ENCODE results near the gene C11orf21.

Gene C11orf21

DNA sequence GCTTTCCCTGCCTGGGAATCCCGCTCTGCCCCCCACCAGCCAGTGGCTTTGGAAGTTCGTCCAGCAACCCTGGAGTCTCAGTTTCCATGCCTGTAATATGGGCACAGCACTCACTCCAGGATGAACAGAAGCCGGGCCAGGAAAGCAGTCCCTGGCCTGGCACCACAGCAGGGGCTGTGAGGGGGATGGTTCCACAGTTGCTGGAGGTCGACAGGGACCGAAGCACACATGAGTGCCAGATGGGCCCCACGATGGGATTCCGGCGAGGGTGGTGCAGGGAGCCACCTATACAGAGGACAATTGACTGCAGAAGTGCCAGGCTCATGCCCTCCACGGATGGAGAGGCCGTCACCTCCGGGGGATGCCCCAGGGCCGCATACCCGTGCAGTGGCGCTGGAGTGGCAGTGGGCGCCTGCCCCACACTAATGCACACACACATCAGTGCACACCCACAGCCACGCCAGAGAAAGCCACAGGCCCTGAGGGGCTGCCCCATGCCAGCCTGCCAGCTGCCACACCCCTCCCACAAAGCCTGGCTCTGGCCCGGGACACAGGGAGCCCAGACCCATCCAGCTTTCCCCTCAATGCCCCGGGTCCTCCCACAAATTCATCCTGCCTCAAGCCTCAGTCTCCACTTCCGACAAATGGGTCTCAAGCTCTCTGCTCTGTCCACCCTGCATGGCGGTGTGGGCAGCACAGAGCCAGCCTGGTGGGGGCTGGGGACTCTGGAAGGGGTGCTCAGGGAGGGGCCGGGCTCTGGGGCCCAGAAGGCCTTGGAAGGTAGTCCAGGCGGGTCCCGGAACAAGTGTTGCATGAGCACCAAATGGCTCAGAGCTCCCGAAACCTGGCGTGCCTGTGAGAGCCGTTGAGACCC, 41.0 kb downstream of the C11orf21 start:
- no peak for DNase-seq (ENCODE audit: low read depth)

GRCh38 chr11:2259897-2260451, 41.7 kb downstream of the C11orf21 start:
- no peak for DNase-seq (ENCODE audit: low read depth)

DNA sequence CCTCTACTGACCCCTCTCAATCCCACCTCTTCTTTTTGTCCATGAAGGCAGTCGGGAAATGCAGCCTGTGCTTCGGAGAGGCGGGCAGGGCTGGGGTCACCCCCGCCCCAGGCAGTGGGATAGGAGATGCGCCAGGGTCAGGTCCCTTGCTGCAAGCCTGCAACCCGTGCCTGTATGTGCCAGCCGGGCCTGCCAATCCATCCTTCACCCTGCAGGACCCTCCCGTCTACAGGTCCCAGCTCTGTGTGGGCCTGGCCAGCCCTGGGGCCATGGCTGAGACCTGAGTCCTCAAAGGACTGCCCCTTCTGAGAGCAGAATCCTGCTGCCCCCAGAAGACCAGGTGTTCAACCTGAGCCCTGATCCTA, 42.3 kb downstream of the C11orf21 start:
- DNase-seq (ENCODE audit: low read depth), result no peak

GRCh38 chr11:2258501-2259465, 42.9 kb downstream of the C11orf21 start:
- no peak for DNase-seq (ENCODE audit: low read depth)

GRCh38 chr11:2256951-2257700, 44.6 kb downstream of the C11orf21 start:
- no peak for DNase-seq (ENCODE audit: low read depth)

DNA sequence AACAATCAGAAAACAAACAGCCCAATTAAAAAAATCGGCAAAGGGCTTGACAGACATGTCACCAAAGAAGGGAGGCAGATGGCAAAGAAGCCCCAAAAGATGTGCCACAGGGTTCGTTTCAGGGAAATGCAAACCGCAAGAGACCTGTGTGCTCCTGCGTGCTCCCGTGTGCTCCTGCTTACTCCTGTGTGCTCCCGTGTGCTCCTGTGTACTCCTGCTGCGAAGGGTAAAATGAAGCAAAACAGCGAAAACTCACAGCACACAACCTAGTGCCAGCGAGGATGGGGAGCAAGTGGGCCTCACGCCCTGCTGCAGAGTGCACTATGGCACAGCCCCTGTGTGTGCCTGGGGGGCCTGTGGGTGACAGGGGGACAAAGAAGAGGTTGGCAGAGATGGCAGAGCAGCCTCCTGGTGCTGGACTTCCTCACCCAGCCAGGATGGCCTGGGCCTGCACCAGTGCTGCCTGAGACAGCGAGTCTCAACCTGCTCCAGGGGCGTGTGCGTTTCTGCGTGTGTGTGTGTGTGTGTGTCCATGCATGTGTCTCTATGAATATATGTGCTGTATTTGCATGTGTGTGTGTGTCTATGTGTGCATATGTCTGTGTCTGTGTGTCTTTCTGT, 45.3 kb downstream of the C11orf21 start:
- no peak for DNase-seq (ENCODE audit: low read depth)

GRCh38 chr11:2252018-2252417, 49.7 kb downstream of the C11orf21 start:
- DNase-seq (ENCODE audit: low read depth), result no peak

DNA sequence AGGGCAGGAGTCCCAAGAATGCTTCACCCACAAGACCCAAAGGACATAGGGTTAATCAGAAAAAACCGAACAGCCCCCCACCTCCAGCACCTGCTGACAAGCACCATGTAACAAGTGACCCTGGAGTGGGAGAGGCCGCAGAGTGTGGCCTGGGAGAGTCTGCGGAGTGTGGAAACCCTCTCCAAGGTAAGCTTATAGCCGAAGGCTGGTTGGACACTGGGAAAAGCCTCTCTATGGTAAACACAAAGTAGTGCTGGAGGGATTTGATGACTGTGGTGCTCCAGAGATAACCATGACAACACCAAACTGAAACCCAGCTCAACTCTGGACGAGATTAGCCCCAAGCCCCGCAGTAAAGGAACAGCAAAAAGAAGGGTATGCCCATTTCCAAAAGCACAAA, 50.6 kb downstream of the C11orf21 start:
- no peak for DNase-seq (ENCODE audit: low read depth)

DNA sequence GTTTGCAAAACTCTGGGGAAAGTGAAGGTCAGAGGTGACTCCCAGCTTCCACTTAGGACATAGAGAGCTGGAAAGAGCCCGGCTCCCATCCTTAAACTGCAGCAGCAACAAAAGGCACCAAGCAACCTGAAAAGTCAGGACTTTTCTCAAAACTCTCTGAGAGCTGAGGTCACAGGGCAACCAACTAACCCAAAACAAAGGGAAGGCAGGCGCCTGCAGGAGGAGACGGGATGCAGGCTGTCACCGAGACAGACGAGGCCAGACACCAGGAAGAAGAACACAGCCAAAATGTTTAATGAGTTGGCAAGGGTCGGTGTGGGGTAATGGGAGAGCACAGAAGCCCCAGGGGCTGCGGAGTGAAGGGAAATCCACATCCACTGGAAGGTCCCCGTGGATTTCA, 51.2 kb downstream of the C11orf21 start:
- no peak for DNase-seq (ENCODE audit: low read depth)

DNA sequence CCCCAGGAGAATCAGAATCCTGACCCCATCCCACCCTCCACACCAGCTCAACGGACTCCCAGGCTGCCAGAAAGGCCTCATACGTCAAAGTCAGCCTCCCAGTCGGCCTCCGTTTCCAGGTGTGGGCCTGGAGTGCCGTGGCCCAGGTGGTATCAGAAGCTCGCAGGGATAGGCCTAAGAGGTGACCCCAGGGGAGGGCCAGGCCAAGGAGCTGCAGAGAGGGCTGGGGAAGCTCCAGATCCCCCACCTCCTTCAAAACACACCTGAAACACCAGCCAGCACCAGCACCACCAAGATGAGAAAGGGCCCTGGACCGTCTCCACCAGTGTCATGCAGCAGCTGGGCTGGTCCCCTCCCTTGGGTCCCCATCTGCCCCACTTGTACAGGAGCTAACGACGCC, 51.7 kb downstream of the C11orf21 start:
- no peak for DNase-seq (ENCODE audit: low read depth)

- no peak for DNase-seq (ENCODE audit: low read depth)
These were observed 52.4 kb downstream of the C11orf21 start for GRCh38 chr11:2249189-2249916.

DNA sequence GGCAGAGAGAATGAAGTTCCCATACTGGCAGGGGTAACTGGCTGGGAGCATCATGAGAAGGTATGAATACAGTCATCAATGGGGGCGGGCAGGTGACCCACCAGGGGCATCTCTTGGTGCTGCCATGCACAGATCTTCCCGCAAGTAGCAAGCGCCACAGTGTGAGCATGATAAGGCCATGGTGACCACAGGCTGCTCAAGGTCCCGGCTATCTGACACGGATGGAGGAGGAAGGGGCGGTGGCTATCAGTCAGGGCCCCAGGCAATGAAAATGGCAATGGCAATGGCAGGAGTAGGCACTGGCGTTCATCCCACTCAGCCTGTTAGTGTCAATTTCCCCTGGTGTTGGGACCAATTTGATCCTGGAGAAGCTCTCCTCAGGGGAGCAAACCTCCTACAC, 53.0 kb downstream of the C11orf21 start:
- DNase-seq (ENCODE audit: low read depth), result no peak

GRCh38 chr11:2248242-2248641, 53.5 kb downstream of the C11orf21 start:
- DNase-seq (ENCODE audit: low read depth), result no peak

DNA sequence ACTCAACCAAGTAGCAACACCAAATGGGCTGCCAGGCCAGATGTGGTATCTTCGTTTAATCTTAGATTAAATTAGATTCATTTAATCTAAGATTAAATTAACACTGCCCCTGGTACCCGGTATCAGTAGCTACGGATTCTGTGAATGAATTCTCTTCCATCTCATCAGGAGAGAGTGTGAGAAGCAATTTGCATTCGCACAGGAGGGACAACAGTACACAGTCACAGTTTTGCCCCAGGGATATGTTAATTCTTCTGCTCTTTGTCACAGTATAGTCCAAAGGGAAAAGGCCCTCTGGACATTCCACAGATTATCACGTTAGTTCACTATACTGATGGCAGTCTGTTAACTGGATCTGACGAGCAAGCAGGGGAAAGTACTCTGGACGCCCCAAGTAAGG, 54.2 kb downstream of the C11orf21 start:
- no peak for DNase-seq (ENCODE audit: low read depth)
